ENCODE data around the gene CAMK1D. TPM values are rescaled to one million over a fixed set of nuclear protein-coding genes. Genes with fewer than 3 reads are reported as not detected.
"Not testable (repeated sequence)": the region's sequence is repeated elsewhere in the genome, so short reads cannot be mapped to it uniquely, and the experiment has no call there.

Gene CAMK1D
- polyA plus RNA-seq, 1 experiment: 1.1 TPM

- no peak for TF ChIP-seq CTCF (IDR thresholded peaks at IDR 0.05; ENCODE audit: insufficient read depth, low read depth, low read length)
- CTCF ChIA-PET: no interaction called here
- POLR2A ChIA-PET: no interaction called here
- Histone ChIP-seq H3K27me3 (ENCODE audit: control insufficient read depth, insufficient read depth, low read length) (no peaks in the 10 kb centered on the region), H3K4me3 (ENCODE audit: low read depth, low read length) (no peak overlapping the region), H3K36me3 (ENCODE audit: control insufficient read depth, insufficient read depth, low read length) (no peaks in the 10 kb centered on the region)
- no peak for DNase-seq (ENCODE audit: low read depth)
Measured at GRCh38 chr10:12862459-12862858, 513.1 kb downstream of the CAMK1D start.

- CTCF ChIA-PET; H3K27me3 ChIP-seq (ENCODE audit: control insufficient read depth, insufficient read depth, low read length); POLR2A ChIA-PET; H3K4me3 ChIP-seq (ENCODE audit: low read depth, low read length); H3K36me3 ChIP-seq (ENCODE audit: control insufficient read depth, insufficient read depth, low read length); DNase-seq (ENCODE audit: low read depth): not testable (repeated sequence)
Measured at GRCh38 chr10:12865515-12865914, 516.2 kb downstream of the CAMK1D start.

GRCh38 chr10:12868229-12868628 lies 518.9 kb downstream of the CAMK1D start:
- ChIA-PET CTCF (no interaction called here), POLR2A (no interaction called here)
- Histone ChIP-seq H3K4me3 (ENCODE audit: low read depth, low read length) (no peak overlapping the region), H3K27me3 (ENCODE audit: control insufficient read depth, insufficient read depth, low read length) (no peaks in the 10 kb centered on the region), H3K36me3 (ENCODE audit: control insufficient read depth, insufficient read depth, low read length) (no peaks in the 10 kb centered on the region)
- DNase-seq (ENCODE audit: low read depth): no peak
- no peak for TF ChIP-seq CTCF (IDR thresholded peaks at IDR 0.05; ENCODE audit: insufficient read depth, low read depth, low read length)

- Histone ChIP-seq H3K27me3 (ENCODE audit: control insufficient read depth, insufficient read depth, low read length) (no peaks in the 10 kb centered on the region), H3K4me3 (ENCODE audit: low read depth, low read length) (no peak overlapping the region), H3K36me3 (ENCODE audit: control insufficient read depth, insufficient read depth, low read length) (no peaks in the 10 kb centered on the region)
- no peak for TF ChIP-seq CTCF (IDR thresholded peaks at IDR 0.05; ENCODE audit: insufficient read depth, low read depth, low read length)
- CTCF ChIA-PET: no interaction called here
- POLR2A ChIA-PET: no interaction called here
- no peak for DNase-seq (ENCODE audit: low read depth)
Measured at GRCh38 chr10:12869427-12869826, 520.1 kb downstream of the CAMK1D start.

- POLR2A ChIA-PET: no interaction called here
Measured at GRCh38 chr10:12872577-12872976, 523.2 kb downstream of the CAMK1D start.

More at GRCh38 chr10:12872577-12872976, 523.2 kb downstream of the CAMK1D start:
- CTCF ChIA-PET: no interaction called here
- TF ChIP-seq CTCF (IDR thresholded peaks at IDR 0.05; ENCODE audit: insufficient read depth, low read depth, low read length): no peak
- Histone ChIP-seq H3K36me3 (ENCODE audit: control insufficient read depth, insufficient read depth, low read length) (no peaks in the 10 kb centered on the region), H3K27me3 (ENCODE audit: control insufficient read depth, insufficient read depth, low read length) (no peaks in the 10 kb centered on the region), H3K4me3 (ENCODE audit: low read depth, low read length) (no peak overlapping the region)
- no peak for DNase-seq (ENCODE audit: low read depth)
